ENCODE data around the gene CDYL. TPM values are rescaled to one million over a fixed set of nuclear protein-coding genes. Genes with fewer than 3 reads are reported as not detected.
A peak's percentile ranks its signal among the peaks of the same experiment; 100 is the strongest.

The CDYL gene
- total and polyA plus RNA-seq, 11 donors = 4.3 to 45.2 (median 30.6) TPM

DNA sequence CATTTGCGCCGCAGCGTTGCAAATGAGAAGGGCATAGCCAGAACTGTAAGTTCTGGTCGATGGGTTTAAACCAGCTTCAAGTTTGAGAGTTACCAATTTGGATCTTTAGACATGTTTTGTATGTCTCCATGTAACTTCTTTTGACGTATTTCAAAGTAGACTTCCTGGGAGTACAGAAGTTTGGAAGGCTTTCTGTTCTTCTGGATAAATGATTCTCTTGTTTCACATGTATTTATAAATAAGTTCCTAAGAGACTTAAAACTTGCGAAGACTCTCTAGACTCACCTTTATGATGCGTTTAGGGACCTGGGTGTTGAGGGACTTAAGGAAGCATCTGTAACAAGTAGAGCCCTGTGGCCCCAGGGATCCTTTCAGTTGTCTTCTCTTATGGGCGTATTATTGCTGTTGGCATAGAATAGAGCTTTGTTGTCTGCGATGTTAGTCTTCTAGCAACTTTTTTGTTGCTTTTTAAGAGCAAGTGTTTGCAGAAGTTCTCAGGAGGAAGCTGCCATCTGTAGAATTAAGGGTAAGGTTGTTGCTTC lies 1.3 kb downstream of the CDYL start:
- peak overlapping the region in 5 of 12 donors; percentile 59 to 90 (median 79) for H3K27ac ChIP-seq
- 15 to 19% (median 16%) methylated on average over 9 of the region's 9 CpGs for WGBS, 4 donors
- H3K4me3 ChIP-seq = peak overlapping the region; percentile 40 to 91 (median 73)
- ATAC-seq (no peak), DNase-seq (no peak)
- no peaks in the 10 kb centered on the region for H3K27me3 ChIP-seq
- H3K4me1 ChIP-seq = peaks cover 0 to 49% (median 24%) of the 10 kb centered on the region in 12 donors
- peaks cover 0 to 7% (median 0%) of the 10 kb centered on the region in 12 donors for H3K9me3 ChIP-seq
- TF ChIP-seq POLR2A (IDR thresholded peaks at IDR 0.05) (no peak), CTCF (IDR thresholded peaks at IDR 0.05) (no peak)
- intact Hi-C loops (cut with DNase I) = loop anchor here in 9 of 10 donors (2.0 to 10.0 kb wide), 14 partner anchors 129 to 463 kb away; partner anchors contain the start of gene RPP40 (in 1 of the 9)
- no peaks in the 10 kb centered on the region for H3K36me3 ChIP-seq

GRCh38 chr6:4778086-4778485 lies 1.9 kb downstream of the CDYL start:
- H3K9me3 ChIP-seq = peaks cover 0 to 7% (median 0%) of the 10 kb centered on the region in 12 donors
- 88 to 97% (median 95%) methylated on average over 1 of the region's 1 CpG for WGBS, 4 donors
- TF ChIP-seq CTCF (IDR thresholded peaks at IDR 0.05) = no peak
- TF ChIP-seq POLR2A (IDR thresholded peaks at IDR 0.05) = no peak
- H3K4me3 ChIP-seq = peak overlapping the region in 8 of 12 donors; percentile 68 to 91 (median 73)
- no peak for DNase-seq
- no peak for ATAC-seq
- no peaks in the 10 kb centered on the region for H3K27me3 ChIP-seq
- no peaks in the 10 kb centered on the region for H3K36me3 ChIP-seq
- no peak overlapping the region for H3K27ac ChIP-seq
- intact Hi-C loops (cut with DNase I) = loop anchor here in 9 of 10 donors (5.0 to 10.0 kb wide), 12 partner anchors 131 to 463 kb away; partner anchors contain the start of gene RPP40 (in 1 of the 9)
- H3K4me1 ChIP-seq = peaks cover 0 to 52% (median 25%) of the 10 kb centered on the region in 12 donors

DNA sequence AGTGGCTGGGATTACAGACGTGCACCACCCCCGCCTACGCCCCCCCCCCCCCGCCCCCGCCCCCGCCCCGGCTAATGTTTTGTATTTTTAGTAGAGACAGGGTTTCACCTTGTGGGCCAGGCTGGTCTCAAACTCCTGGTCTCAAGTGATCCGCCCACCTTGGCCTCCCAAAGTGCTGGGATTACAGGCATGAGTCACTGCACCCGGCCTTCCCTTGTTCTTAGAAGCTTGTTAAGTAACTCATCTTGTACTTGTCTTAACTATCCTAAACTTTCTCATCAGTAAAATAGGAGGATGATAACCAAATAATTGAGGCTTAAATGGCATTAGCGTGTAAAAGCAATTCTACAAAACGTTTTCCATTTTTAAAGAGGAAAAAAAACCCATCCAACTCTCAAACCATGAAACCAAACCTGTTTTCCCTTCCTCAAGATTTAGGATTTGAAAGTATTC lies 4.2 kb downstream of the CDYL start:
- DNase-seq = no peak
- intact Hi-C loops (cut with DNase I) = loop anchor here in 1 of 10 donors (10.0 kb wide), 1 partner anchor 466 kb away; no protein-coding TSS in a partner anchor

More for the DNA sequence above, 4.2 kb downstream of the CDYL start:
- Histone ChIP-seq H3K9me3 (peaks cover 0 to 7% (median 0%) of the 10 kb centered on the region in 12 donors), H3K4me3 (no peak overlapping the region), H3K27ac (no peak overlapping the region), H3K36me3 (no peaks in the 10 kb centered on the region), H3K27me3 (no peaks in the 10 kb centered on the region), H3K4me1 (peaks cover 0 to 44% (median 23%) of the 10 kb centered on the region in 12 donors)
- 48 to 62% (median 52%) methylated on average over 11 of the region's 11 CpGs for WGBS, 4 donors
- no peak for ATAC-seq
- TF ChIP-seq POLR2A (IDR thresholded peaks at IDR 0.05) (no peak), CTCF (IDR thresholded peaks at IDR 0.05) (no peak)

Data from heart left ventricle (tissue), 16 donors.